ENCODE data around the gene CFAP221.

CFAP221 gene

DNA sequence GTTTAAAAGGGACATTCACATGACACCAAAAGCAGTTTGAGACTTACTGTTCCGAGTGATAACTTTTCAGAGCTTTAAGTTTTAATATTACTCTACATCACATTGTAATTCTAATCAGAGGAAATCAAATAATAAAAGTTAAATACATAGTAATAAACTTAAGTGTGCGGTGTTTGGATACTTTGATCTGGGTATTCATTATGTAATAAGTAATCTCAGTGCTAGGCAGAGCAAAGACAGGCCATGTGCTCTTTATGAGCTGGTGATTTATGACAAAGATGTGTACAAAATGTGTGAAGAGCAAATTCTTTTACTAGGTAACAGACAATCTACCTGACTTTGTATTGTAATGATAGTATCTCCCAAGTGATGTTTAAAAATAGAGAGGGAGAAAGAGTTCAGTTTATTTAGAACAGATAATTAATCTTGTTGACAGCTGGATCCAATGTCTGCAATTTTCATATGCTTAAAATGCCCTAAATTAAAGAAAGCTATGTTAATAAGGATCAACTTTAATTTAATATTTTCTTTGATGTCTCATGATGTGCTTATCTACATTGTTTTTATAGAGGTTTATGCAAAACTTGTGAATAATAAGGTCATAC lies 4.4 kb downstream of the CFAP221 start:
- TF ChIP-seq TAF1 (IDR thresholded peaks at IDR 0.05; ENCODE audit: borderline replicate concordance, insufficient read depth, low read length) = no peak

DNA sequence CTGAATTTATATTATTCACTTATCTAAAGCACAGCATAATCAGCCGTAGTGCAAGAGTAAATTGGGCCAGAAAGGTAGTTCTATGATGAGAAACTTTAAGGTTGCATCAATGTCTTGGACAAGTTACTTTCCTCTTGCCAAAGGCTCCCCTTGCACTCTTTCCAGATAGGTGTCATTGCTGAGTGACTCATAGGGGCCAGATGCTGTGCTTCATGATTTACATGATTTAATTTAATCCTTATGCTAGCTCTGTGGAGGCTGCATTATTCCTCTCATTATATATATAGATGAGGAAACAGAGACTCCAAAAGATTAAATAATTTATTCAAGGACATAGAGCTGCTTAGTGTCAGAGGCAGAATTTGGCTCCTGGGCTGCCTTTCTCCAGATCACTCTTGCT lies 5.0 kb downstream of the CFAP221 start:
- TF ChIP-seq SIN3A (IDR thresholded peaks at IDR 0.05; ENCODE audit: borderline replicate concordance, insufficient read depth, low read length) = no peak
- TF ChIP-seq POLR2AphosphoS5 (IDR thresholded peaks at IDR 0.05; ENCODE audit: low read depth, low read length) = no peak

DNA sequence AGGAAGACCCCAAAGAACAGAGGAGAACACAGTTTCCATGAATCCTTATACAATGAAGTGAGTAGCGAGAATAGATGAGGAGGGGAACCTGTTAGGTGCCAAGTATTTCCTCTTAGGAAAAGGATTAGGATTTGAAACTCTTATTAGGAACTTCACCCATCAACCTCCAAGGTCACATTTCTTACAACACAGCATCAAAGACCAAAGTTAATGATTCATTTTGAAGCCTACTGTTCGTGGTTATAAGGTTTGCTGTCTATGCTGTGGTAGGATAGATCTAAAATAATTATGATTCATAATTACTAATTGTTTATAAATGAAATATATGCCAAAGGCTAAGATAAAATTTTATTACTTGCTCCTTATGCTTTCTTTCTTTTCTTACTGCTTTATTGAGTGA lies 6.1 kb downstream of the CFAP221 start:
- TF ChIP-seq FOXP2 (optimal IDR thresholded peaks at IDR 0.05; ENCODE audit: borderline replicate concordance, extremely low read depth, extremely low read length, insufficient read depth) (no peak), POLR2AphosphoS5 (IDR thresholded peaks at IDR 0.05; ENCODE audit: low read depth, low read length) (no peak), TAF1 (IDR thresholded peaks at IDR 0.05; ENCODE audit: borderline replicate concordance, insufficient read depth, low read length) (no peak), SIN3A (IDR thresholded peaks at IDR 0.05; ENCODE audit: borderline replicate concordance, insufficient read depth, low read length) (no peak)
- TF ChIP-seq, protein P1, sequence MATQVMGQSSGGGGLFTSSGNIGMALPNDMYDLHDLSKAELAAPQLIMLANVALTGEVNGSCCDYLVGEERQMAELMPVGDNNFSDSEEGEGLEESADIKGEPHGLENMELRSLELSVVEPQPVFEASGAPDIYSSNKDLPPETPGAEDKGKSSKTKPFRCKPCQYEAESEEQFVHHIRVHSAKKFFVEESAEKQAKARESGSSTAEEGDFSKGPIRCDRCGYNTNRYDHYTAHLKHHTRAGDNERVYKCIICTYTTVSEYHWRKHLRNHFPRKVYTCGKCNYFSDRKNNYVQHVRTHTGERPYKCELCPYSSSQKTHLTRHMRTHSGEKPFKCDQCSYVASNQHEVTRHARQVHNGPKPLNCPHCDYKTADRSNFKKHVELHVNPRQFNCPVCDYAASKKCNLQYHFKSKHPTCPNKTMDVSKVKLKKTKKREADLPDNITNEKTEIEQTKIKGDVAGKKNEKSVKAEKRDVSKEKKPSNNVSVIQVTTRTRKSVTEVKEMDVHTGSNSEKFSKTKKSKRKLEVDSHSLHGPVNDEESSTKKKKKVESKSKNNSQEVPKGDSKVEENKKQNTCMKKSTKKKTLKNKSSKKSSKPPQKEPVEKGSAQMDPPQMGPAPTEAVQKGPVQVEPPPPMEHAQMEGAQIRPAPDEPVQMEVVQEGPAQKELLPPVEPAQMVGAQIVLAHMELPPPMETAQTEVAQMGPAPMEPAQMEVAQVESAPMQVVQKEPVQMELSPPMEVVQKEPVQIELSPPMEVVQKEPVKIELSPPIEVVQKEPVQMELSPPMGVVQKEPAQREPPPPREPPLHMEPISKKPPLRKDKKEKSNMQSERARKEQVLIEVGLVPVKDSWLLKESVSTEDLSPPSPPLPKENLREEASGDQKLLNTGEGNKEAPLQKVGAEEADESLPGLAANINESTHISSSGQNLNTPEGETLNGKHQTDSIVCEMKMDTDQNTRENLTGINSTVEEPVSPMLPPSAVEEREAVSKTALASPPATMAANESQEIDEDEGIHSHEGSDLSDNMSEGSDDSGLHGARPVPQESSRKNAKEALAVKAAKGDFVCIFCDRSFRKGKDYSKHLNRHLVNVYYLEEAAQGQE (IDR thresholded peaks at IDR 0.05; ENCODE audit: insufficient read depth in 1 of 2, low read depth in 2 of 2, low read length in 2 of 2) = no peak

DNA sequence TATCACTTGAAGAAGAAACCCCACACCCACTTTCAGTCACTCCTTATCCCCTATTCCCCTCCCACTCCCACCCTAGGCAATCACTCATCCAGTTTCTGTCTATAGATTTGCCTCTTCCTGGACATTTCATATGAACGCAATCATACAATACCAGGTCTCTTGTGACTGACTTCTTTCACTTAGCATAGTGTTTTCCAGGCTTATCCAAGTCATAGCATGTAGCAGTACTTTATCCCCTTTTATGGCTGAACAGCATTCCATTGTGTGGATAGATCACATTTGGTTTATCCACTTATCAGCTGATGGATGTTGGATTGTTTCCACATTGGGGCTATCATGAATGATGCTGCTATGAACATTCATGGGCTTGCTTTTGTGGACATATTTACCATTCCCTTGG lies 6.6 kb downstream of the CFAP221 start:
- TF ChIP-seq SIN3A (IDR thresholded peaks at IDR 0.05; ENCODE audit: borderline replicate concordance, insufficient read depth, low read length) (no peak), TAF1 (IDR thresholded peaks at IDR 0.05; ENCODE audit: borderline replicate concordance, insufficient read depth, low read length) (no peak), FOXP2 (optimal IDR thresholded peaks at IDR 0.05; ENCODE audit: borderline replicate concordance, extremely low read depth, extremely low read length, insufficient read depth) (no peak), POLR2AphosphoS5 (IDR thresholded peaks at IDR 0.05; ENCODE audit: low read depth, low read length) (no peak)
- TF ChIP-seq, protein P1 (IDR thresholded peaks at IDR 0.05; ENCODE audit: insufficient read depth in 1 of 2, low read depth in 2 of 2, low read length in 2 of 2) = no peak

DNA sequence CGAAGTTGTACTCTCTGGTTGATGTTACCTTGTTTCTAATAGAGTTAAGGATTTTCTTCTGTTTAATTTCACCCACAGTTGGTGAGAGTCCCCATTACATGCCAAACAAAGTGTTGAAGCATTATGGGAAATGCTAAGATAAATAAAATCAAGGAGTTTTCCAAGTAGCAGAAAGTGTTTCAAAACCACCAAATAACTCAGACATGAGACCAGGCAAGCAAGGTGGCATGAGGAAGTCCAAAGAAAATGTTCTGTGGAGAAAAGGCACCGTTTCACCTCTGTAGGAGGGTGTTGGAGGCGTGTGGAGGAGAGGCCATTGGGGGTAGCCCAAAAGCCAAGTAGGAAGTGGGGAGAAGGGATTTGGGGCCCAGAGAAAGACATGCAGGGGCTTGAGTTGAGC lies 8.7 kb downstream of the CFAP221 start:
- TF ChIP-seq SIN3A (IDR thresholded peaks at IDR 0.05; ENCODE audit: borderline replicate concordance, insufficient read depth, low read length) = no peak
- TF ChIP-seq FOXP2 (optimal IDR thresholded peaks at IDR 0.05; ENCODE audit: borderline replicate concordance, extremely low read depth, extremely low read length, insufficient read depth) = no peak
- no peak for TF ChIP-seq TAF1 (IDR thresholded peaks at IDR 0.05; ENCODE audit: borderline replicate concordance, insufficient read depth, low read length)

DNA sequence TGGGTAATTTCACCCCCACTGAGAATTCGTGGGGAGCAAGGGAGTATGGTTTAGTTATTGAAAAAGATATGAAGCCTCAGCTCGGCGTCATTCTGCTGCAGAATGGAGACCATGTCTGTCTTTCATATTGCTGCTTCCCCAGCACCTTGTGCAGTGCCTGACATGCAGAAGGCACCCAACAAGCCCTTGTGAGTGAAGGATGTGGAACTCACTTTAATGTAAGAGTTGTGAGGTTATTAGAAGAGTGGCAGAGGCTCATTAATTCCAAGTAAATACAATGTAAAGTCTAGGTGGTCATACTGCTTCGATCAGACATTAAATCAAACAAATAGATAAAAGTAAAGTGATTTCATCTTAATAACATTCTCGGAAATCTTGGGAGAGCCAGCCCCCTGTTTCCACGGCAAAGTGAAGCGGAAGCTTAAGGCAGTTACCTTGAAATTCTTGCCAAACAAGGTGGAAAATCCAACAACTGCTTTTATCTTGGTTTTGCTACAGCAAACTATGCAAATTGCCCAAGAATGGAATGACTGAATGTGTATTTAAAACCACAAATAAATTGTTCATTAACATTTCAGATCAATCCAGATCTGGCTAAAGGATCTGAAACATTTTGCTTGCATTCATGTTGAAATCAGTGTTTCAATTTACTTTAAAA lies 9.6 kb downstream of the CFAP221 start:
- TF ChIP-seq, protein P1 (IDR thresholded peaks at IDR 0.05; ENCODE audit: insufficient read depth in 1 of 2, low read depth in 2 of 2, low read length in 2 of 2) = no peak
- TF ChIP-seq SIN3A (IDR thresholded peaks at IDR 0.05; ENCODE audit: borderline replicate concordance, insufficient read depth, low read length) (no peak), FOXP2 (optimal IDR thresholded peaks at IDR 0.05; ENCODE audit: borderline replicate concordance, extremely low read depth, extremely low read length, insufficient read depth) (no peak), POLR2AphosphoS5 (IDR thresholded peaks at IDR 0.05; ENCODE audit: low read depth, low read length) (no peak), TAF1 (IDR thresholded peaks at IDR 0.05; ENCODE audit: borderline replicate concordance, insufficient read depth, low read length) (no peak)

Data from PFSK-1 (cell line).